GM18909 (cell line): ENCODE data around the gene A3GALT2.

Experiments
- ATAC-seq: cut with Tn5 transposase; IDR thresholded peaks from one replicate; pipeline ENCODE4 v1.9.1; 2021; ENCODE audit warnings: mild to moderate bottlenecking; ENCODE audit not compliant: unreplicated experiment, poor library complexity

Gene A3GALT2

GRCh38 chr1:33275195-33275594 is 45.7 kb downstream of the A3GALT2 start:
- ATAC-seq = no peak

- no peak for ATAC-seq
Observed at GRCh38 chr1:33274446-33274845, 46.5 kb downstream of the A3GALT2 start.

- ATAC-seq = no peak
Observed at GRCh38 chr1:33273961-33274371, 46.9 kb downstream of the A3GALT2 start.

- ATAC-seq = no peak
Observed at GRCh38 chr1:33273406-33273805, 47.5 kb downstream of the A3GALT2 start.

- no peak for ATAC-seq
Observed at GRCh38 chr1:33272930-33273329, 48.0 kb downstream of the A3GALT2 start.

- ATAC-seq = no peak
Observed at GRCh38 chr1:33272509-33272908, 48.4 kb downstream of the A3GALT2 start.

- ATAC-seq = no peak
Observed at GRCh38 chr1:33271666-33272505, 49.0 kb downstream of the A3GALT2 start.

GRCh38 chr1:33270808-33271465 is 50.0 kb downstream of the A3GALT2 start:
- no peak for ATAC-seq

GRCh38 chr1:33270379-33270778 is 50.5 kb downstream of the A3GALT2 start:
- no peak for ATAC-seq

DNA sequence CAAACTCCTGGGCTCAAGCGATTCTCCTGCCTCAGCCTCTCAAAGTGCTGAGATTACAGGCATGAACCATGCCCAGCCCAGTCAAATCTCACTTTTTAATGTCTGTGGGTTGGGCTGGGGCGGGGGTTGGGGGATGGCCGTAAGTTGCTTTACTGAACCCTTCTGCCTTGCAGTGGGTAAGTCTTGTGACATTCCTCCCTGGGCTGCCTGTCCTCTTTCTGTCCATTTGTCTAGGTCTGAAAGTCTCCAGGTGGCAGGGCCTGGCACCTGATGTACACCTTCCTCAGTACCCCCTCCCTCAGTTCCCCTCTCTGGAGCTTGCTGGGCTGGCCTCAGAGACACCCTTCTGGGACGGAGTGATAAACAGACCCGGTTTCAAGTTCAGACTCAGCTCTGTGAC is 51.3 kb downstream of the A3GALT2 start:
- no peak for ATAC-seq

GRCh38 chr1:33268927-33269610 is 51.8 kb downstream of the A3GALT2 start:
- ATAC-seq = no peak

GRCh38 chr1:33268457-33268856 is 52.4 kb downstream of the A3GALT2 start:
- ATAC-seq = no peak

- ATAC-seq = no peak
Observed at GRCh38 chr1:33267468-33268205, 53.3 kb downstream of the A3GALT2 start.

DNA sequence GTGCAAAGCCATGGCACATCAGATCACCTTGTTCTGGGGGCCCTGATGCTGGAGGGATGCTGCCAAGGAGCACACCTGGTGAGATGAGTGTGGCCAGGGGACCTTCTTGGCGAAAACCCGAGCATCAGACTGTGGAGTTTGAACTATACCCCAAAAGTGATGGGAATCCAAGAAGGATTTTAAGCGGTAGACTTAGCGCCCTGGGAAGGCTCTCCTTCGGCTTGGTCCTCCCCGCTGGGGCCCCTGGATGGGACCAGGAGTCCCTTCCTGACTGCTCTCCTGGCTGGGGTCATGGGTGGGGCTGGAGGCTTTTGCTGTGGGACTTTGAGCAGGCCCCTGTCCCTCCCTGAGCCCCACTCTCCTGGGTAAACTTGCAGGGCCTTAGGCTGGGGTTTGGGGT is 54.1 kb downstream of the A3GALT2 start:
- ATAC-seq = no peak

DNA sequence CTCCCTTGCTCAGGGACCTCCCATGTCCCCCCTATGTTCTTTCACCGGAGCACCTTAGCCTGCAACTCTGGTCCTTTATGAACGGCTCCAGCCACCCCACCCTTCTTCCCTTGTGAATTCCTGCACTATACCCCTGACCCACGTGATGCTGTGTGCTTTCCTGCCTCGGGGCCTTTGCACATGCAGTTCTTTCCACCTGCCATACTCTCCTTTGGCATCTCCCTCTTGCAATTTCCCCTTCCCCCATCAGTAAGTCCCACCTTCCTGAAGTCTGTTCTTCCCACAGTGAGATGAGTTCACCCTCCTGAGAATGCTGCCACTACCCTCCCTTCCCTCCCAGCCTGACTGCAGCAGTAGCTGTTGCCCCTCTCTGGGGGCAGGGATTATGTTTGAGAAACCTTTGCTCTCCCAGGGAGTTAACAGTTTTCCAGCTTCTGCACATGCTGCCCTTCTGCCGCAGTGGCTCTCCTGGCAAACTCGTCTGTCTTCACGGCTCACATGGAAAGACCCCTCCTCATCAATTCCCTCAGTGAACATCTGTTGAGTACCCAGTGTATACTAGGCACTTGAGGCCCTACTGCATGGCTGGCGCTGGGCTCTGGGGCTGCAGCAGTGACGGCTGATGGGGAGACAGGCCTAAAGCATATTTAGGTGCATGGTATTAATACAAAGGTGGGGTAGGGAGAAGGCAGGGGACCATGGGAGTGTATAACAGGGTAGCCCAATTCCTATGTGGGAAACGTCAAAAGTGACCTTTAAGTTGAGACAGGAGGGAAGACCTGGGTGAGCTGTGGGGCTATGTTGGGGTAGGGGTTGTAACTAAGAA is 54.9 kb downstream of the A3GALT2 start:
- no peak for ATAC-seq

DNA sequence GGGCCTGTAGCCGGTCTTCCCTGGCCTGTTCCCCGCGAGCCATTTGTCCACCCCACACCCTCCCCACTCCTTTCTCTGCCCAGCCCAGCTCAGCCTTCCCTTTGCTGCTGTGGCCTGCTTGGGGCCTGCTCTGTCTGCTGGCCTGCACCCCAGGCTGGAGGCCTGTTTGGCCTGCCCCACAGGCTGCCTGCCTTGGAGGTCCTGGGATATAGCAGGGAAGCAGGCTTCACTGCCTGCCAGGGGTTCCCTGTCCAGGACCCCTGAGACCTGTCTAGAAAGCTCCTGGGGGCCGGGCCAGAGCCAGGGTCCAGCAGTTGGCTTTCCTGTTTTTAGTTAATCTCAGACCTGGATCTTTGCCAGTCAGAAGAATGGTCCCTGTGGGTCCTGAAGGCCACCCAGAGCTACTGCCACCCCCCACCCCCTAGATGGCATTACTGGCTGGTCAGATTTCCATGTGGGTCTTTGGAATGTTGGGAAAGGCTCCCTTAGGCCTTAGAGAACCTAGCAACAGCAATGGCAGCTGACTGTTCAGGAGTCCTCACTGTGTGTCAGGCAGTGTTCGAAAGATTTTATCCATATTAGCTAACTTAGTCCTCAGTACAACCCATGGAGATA is 56.9 kb downstream of the A3GALT2 start:
- ATAC-seq = no peak

GRCh38 chr1:33261344-33261743 is 59.6 kb downstream of the A3GALT2 start:
- ATAC-seq = no peak

- no peak for ATAC-seq
Observed at GRCh38 chr1:33260439-33260838, 60.5 kb downstream of the A3GALT2 start.

DNA sequence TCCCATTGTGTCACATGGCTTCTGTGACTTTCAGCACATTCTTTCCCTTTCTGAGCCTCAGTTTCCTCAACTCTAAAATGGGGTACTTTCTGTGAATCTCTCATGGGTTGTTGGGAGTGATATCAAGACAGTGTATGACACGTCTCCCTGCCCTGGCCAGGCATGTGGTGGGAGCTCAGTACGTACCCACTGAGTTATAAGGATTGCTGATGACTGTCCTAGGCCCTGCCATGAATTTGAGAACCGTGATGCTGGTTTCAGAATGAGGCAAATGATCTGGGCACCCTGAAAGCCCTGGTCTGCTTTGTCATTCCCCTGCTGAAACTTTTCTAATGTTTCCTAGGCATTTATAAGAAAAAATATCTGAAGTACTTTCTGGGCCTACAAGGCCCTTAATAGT is 61.0 kb downstream of the A3GALT2 start:
- ATAC-seq = no peak
